Frontal cortex (tissue), 4 donors: ENCODE results near the gene HNRNPA0. TPM values are rescaled to one million over a fixed set of nuclear protein-coding genes. Genes with fewer than 3 reads are reported as not detected.

ENCODE experiments used
- DNase-seq, 2 donors: peaks; one replicate each; pipeline ENCODE4 v3.0.0; 2012; ENCODE audit warnings: low spot score in 2 of 2
- FAIRE-seq: peaks from 2 replicates; lab custom pipeline; 2012; peaks lifted over from hg19 to GRCh38; lab: Jason Lieb, UNC
- total RNA-seq: library from RNA; depleted of rRNA; stranded (reverse); fragments of >200 nt; gene quantifications from one replicate; pipeline ENCODE4 v1.2.3, GENCODE V29; 2014
- donor health status: control.
- donor health status: control.
- donor health status: control.

Gene HNRNPA0
- total RNA-seq, 1 donor from 2014 or later = 57.9 TPM

DNA sequence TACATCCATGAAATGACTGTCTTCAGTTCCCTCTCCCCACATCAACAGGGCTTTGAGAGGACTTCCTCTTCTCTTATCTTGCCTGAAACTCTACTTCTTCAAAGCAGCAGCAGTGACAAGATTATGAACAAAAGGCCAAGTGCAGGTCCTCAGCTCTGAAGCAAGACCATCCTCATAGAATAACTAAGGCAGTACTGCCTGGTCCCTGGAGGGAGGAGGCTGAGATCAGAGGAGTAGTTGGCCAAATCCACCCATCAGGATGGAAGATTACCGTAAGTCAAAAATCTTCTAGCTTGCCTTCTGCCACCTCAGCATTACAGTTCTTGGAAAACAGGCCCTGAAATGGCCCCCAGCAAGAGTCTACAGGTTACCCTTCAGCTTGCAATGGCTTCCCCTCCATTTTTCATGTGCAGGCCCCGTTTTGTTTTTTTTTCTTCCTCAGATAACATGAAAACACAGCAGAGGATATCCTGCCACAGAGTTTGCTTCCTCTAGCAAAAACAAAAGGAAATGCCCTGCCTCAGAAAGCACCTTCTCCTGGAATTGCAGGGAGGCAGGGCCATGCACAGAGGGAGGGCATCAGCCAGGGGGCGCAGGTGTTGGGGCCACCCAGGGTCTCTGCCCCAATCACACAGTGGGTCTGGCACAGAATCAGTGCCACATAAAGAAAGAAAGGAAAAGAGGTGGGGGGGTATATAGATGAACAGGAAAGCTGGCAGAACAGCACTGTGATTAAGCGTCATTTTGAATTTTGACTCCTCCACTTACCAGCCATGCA is 58.3 kb downstream of the HNRNPA0 start:
- FAIRE-seq (no peak), DNase-seq (no peak)

Other genes starting within 250 kb of the HNRNPA0 start
- 13.0 TPM for gene KLHL3, start 18.3 kb downstream of the HNRNPA0 start, total RNA-seq
- not detected for gene MYOT, start 113.5 kb upstream of the HNRNPA0 start, total RNA-seq
- not detected for gene PKD2L2, start 135.1 kb upstream of the HNRNPA0 start, total RNA-seq